DOHH2 (cell line): ENCODE measurements around the gene ARID1A.

Experiments used
- H3F3A ChIP-seq: fragments of 200-600 bp; sonication (generic), shearing (Covaris generic); 2 replicates; pipeline ENCODE4 v1.6.0; 2016; ENCODE audit warnings: antibody characterized with exemption, mild to moderate bottlenecking; ENCODE audit not compliant: control insufficient read depth, insufficient read depth
- H3K27ac ChIP-seq: fragments of 200-600 bp; sonication (generic); 2 replicates; pipeline ENCODE4 v1.5.1; 2014; ENCODE audit warnings: low read depth, mild to moderate bottlenecking, low read length, moderate library complexity
- H3K27me3 ChIP-seq: fragments of 200-600 bp; sonication (generic); 2 replicates; pipeline ENCODE4 v1.6.1; 2014; ENCODE audit warnings: mild to moderate bottlenecking, low read length, mixed read lengths; ENCODE audit not compliant: control insufficient read depth
- H3K36me3 ChIP-seq: fragments of 200-600 bp; sonication (generic); 2 replicates; pipeline ENCODE4 v1.6.1; 2014; ENCODE audit warnings: mild to moderate bottlenecking, low read length, moderate library complexity, mixed read lengths; ENCODE audit not compliant: control insufficient read depth
- H3K4me1 ChIP-seq: fragments of 200-600 bp; sonication (generic); 2 replicates; pipeline ENCODE4 v1.6.1; 2014; ENCODE audit warnings: mild to moderate bottlenecking, low read length, mixed read lengths; ENCODE audit not compliant: control insufficient read depth
- H3K4me2 ChIP-seq: fragments of 200-600 bp; sonication (generic); 2 replicates; pipeline ENCODE4 v1.6.0; 2014; ENCODE audit warnings: mild to moderate bottlenecking, low read length, moderate library complexity
- H3K4me3 ChIP-seq: fragments of 200-600 bp; sonication (generic); 2 replicates; pipeline ENCODE4 v1.5.1; 2014; ENCODE audit warnings: mild to moderate bottlenecking, low read length, mixed read lengths
- H3K79me2 ChIP-seq: fragments of 200-600 bp; sonication (generic); 2 replicates; pipeline ENCODE4 v1.6.1; 2014; ENCODE audit warnings: mild to moderate bottlenecking, low read length, mixed read lengths; ENCODE audit not compliant: control insufficient read depth
- H3K9me2 ChIP-seq: fragments of 200-600 bp; sonication (generic); replicated peaks from 2 replicates; pipeline ENCODE4 v1.6.1; 2014; ENCODE audit warnings: mild to moderate bottlenecking, low read length, mixed read lengths; ENCODE audit not compliant: control insufficient read depth
- H3K9me3 ChIP-seq: fragments of 200-600 bp; sonication (generic); 2 replicates; pipeline ENCODE4 v1.6.1; 2014; ENCODE audit warnings: antibody characterized with exemption, low read length, mixed read lengths; ENCODE audit not compliant: control insufficient read depth, insufficient read depth
- H4K20me1 ChIP-seq: fragments of 200-600 bp; sonication (generic); 2 replicates; pipeline ENCODE4 v1.6.0; 2014; ENCODE audit warnings: low read depth, mild to moderate bottlenecking, antibody characterized with exemption, low read length, moderate library complexity; ENCODE audit not compliant: control insufficient read depth, insufficient read depth
- EZH2phosphoT487 ChIP-seq: fragments of 200-600 bp; sonication (generic); IDR thresholded peaks from 2 replicates; pipeline ENCODE4 v1.6.1; 2017; ENCODE audit warnings: borderline replicate concordance, mild to moderate bottlenecking, antibody characterized with exemption, low read length, moderate library complexity, mixed read lengths
- TF ChIP-seq, protein P1 (sequence below): fragments of 200-600 bp; sonication (generic); IDR thresholded peaks from one replicate; pipeline ENCODE4 v1.5.1; 2014; ENCODE audit warnings: antibody characterized with exemption, mild to moderate bottlenecking, low read depth, low read length; ENCODE audit not compliant: poor library complexity, severe bottlenecking

The ARID1A gene

DNA sequence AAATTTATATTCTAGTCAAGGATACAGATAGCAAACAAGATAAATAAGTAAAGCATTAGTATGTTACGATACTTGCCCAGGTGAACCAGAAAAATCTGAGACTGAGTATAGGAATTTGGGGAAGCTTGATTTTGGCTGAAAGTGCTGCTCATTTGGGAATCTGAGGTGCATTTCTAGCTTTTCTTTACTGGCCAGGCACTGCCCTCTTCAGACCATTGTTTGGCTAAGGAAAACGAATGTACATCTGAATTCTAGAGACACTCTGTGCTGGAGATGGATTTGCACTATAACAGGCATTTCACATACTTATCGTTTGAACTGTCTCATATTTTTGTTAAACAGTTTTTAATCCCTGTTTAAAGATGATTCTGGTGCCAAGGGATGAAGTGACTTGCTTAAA, 23.4 kb downstream of the ARID1A start:
- Histone ChIP-seq H3K27ac (no peak overlapping the region), H3K9me3 (no peaks in the 10 kb centered on the region), H3F3A (no peaks in the 10 kb centered on the region; the same call in 1 of the 2 replicates), H3K36me3 (peaks cover 51% of the 10 kb centered on the region), H3K79me2 (peaks cover 100% of the 10 kb centered on the region), H3K27me3 (no peaks in the 10 kb centered on the region), H3K9me2 (no peaks in the 10 kb centered on the region), H3K4me3 (no peak overlapping the region), H3K4me2 (no peak overlapping the region), H4K20me1 (peaks cover 26% of the 10 kb centered on the region), H3K4me1 (peaks cover 58% of the 10 kb centered on the region)
- no peak for TF ChIP-seq EZH2phosphoT487
- TF ChIP-seq, protein P1, sequence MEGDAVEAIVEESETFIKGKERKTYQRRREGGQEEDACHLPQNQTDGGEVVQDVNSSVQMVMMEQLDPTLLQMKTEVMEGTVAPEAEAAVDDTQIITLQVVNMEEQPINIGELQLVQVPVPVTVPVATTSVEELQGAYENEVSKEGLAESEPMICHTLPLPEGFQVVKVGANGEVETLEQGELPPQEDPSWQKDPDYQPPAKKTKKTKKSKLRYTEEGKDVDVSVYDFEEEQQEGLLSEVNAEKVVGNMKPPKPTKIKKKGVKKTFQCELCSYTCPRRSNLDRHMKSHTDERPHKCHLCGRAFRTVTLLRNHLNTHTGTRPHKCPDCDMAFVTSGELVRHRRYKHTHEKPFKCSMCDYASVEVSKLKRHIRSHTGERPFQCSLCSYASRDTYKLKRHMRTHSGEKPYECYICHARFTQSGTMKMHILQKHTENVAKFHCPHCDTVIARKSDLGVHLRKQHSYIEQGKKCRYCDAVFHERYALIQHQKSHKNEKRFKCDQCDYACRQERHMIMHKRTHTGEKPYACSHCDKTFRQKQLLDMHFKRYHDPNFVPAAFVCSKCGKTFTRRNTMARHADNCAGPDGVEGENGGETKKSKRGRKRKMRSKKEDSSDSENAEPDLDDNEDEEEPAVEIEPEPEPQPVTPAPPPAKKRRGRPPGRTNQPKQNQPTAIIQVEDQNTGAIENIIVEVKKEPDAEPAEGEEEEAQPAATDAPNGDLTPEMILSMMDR: no peak

DNA sequence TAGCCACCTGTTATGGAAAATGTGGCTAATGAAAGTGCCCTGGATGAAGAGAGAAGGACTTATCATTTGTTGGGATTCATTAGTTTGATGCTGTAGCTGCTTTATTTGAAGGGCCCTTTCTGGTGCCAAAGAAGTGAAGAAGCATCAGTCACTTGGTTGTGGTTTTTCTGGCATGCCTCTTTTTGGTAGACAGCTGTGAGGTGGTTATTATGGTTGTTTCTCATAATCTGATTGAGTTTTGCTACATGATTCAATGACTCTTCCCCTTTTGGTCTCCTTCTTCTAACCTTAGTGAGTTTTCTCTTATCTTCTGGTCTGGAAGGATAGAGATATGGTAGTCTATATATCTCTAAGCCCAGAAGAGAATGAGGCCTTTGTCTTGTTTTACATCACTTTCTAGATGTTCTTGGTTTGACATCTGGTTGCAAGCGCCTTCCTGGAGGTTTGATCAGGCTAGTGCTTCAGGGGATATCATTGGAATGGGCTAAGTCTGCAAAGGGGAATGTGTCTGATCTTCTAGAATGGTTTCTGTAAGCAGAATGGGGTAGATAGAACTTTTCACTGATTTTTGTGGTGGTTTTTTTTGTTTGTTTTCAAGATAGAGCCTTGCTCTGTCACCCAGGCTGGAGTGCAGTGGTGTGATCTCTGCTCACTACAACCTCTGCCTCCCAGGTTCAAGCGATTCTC, 26.0 kb downstream of the ARID1A start:
- Histone ChIP-seq H3K27me3 (no peaks in the 10 kb centered on the region), H3K4me1 (peaks cover 74% of the 10 kb centered on the region), H3K4me2 (peak overlapping the region; percentile 47), H3K36me3 (peaks cover 43% of the 10 kb centered on the region), H3F3A (no peaks in the 10 kb centered on the region; the same call in 1 of the 2 replicates), H3K4me3 (no peak overlapping the region), H3K9me2 (no peaks in the 10 kb centered on the region), H3K79me2 (peaks cover 100% of the 10 kb centered on the region), H3K9me3 (no peaks in the 10 kb centered on the region), H3K27ac (no peak overlapping the region), H4K20me1 (peaks cover 32% of the 10 kb centered on the region)
- TF ChIP-seq, protein P1: no peak
- TF ChIP-seq EZH2phosphoT487: no peak

DNA sequence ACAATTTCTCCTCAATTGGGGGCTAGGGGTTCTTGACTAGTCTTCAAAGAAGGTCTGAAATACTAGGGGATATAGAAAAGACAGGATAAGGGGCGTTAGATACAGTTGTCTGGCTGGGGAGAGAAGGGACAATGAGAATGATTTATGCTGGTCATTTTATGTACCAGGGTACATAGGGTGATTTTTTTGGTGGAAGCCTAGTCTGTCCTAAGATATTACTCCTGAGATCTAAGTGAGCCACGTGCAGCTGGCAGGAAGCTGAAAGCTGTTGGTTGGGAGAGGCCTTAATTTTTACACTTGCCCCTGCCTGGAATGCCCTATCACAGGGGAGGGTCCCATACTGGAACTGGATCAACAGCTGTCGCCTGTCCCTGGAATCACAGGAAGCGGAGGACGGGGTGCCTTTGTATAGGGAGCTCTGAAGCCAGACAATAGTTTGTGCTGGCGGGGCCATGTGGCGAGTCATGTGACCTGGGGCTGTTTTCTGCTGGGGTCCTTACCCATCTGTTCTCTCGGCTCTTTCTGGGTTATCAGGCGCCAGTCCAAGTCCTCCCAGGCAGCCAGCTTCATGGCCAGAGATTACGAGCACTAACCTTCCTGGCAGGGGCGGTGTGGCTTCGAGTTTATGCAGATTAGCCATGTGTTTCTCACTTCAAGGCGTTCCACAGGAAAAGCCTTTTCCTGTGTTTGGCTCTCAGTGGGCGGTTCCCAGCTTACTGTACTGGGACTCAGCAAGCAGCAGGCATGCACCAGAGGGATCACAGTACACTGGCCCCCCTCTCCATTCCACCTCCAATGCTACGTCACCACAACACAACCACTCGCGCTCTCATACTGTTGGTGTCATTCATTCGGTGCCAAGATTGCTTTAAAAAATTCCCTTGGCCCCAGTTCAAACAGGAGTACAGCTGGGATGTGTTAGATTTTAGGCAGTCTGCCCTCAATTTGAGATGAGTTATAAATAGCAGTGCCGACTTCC, 27.5 kb downstream of the ARID1A start:
- H3K4me1 ChIP-seq: peaks cover 77% of the 10 kb centered on the region
- no peaks in the 10 kb centered on the region for H3K27me3 ChIP-seq
- TF ChIP-seq, protein P1: no peak
- TF ChIP-seq EZH2phosphoT487: no peak
- H3F3A ChIP-seq: peaks cover 2% of the 10 kb centered on the region; the same call in 1 of the 2 replicates
- 0 out of 2 replicates have a peak overlapping the region, but pooled peaks have one; percentile 0 for H3K27ac ChIP-seq
- H3K79me2 ChIP-seq: peaks cover 100% of the 10 kb centered on the region
- peak overlapping the region; percentile 47 for H3K4me2 ChIP-seq
- no peaks in the 10 kb centered on the region for H3K9me3 ChIP-seq
- H3K36me3 ChIP-seq: peaks cover 41% of the 10 kb centered on the region
- H3K4me3 ChIP-seq: peak overlapping the region; percentile 24
- no peaks in the 10 kb centered on the region for H3K9me2 ChIP-seq
- peaks cover 32% of the 10 kb centered on the region for H4K20me1 ChIP-seq
